ENCODE data around the gene STX4. TPM values are rescaled to one million over a fixed set of nuclear protein-coding genes. Genes with fewer than 3 reads are reported as not detected.

Gene STX4
- total RNA-seq, 1 experiment from 2014 or later: 65.2 TPM

DNA sequence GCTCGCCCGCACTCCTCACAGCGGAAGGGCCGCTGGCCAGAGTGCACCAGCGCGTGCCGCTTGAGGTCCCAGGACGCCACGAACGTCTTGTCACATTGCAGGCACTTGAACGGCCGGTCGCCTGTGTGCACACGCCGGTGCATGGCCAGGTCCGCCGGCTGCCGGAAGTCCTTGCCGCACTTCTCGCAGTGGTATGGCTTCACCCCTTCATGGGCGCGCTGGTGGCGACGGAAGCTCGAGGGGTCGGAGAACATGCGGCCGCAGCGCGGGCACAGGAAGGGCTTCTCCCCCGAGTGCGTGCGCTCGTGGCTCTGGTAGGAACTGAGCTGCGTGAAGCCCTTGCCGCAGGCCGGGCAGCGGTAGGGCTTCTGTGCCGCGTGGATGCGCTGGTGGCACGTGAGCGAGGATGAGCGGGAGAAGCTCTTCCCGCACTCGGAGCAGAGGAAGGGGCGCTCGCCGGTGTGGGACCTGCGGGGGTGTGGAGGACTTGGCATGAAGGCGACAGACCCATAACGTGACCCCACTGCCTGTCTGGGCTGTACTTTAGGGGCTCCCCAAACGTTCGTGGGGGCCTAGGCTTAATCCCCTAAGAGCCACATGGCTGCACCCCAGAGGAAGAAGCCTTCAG is 28.6 kb downstream of the STX4 start:
- Histone ChIP-seq H3K36me3 (ENCODE audit: control insufficient read depth, insufficient read depth, low read length) (no peaks in the 10 kb centered on the region), H3K9me3 (ENCODE audit: control insufficient read depth, insufficient read depth, low read depth, low read length) (no peaks in the 10 kb centered on the region), H3K27me3 (ENCODE audit: control insufficient read depth, insufficient read depth, low read length) (no peaks in the 10 kb centered on the region), H3K27ac (ENCODE audit: low read length) (no peak overlapping the region), H3K4me1 (ENCODE audit: control insufficient read depth, insufficient read depth, low read length) (no peaks in the 10 kb centered on the region), H3K4me3 (ENCODE audit: low read depth in 2 of 2, low read length in 2 of 2) (no peak overlapping the region)
- in situ Hi-C loops (cut with HindIII; ENCODE audit: low pct_unique_long_range_greater_than_20kb, low sequenced_read_pairs) (no loop called here), intact Hi-C loops (cut with micrococcal nuclease; ENCODE audit: unreplicated experiment) (no loop called here)
- no peak for TF ChIP-seq POLR2AphosphoS5 (IDR thresholded peaks at IDR 0.05; ENCODE audit: low read depth, low read length)
- TF ChIP-seq SIN3A (IDR thresholded peaks at IDR 0.05; ENCODE audit: borderline replicate concordance, insufficient read depth, low read depth, low read length): no peak
- TF ChIP-seq, protein P1, sequence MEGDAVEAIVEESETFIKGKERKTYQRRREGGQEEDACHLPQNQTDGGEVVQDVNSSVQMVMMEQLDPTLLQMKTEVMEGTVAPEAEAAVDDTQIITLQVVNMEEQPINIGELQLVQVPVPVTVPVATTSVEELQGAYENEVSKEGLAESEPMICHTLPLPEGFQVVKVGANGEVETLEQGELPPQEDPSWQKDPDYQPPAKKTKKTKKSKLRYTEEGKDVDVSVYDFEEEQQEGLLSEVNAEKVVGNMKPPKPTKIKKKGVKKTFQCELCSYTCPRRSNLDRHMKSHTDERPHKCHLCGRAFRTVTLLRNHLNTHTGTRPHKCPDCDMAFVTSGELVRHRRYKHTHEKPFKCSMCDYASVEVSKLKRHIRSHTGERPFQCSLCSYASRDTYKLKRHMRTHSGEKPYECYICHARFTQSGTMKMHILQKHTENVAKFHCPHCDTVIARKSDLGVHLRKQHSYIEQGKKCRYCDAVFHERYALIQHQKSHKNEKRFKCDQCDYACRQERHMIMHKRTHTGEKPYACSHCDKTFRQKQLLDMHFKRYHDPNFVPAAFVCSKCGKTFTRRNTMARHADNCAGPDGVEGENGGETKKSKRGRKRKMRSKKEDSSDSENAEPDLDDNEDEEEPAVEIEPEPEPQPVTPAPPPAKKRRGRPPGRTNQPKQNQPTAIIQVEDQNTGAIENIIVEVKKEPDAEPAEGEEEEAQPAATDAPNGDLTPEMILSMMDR (IDR thresholded peaks at IDR 0.05): no peak
- TF ChIP-seq, protein P2, sequence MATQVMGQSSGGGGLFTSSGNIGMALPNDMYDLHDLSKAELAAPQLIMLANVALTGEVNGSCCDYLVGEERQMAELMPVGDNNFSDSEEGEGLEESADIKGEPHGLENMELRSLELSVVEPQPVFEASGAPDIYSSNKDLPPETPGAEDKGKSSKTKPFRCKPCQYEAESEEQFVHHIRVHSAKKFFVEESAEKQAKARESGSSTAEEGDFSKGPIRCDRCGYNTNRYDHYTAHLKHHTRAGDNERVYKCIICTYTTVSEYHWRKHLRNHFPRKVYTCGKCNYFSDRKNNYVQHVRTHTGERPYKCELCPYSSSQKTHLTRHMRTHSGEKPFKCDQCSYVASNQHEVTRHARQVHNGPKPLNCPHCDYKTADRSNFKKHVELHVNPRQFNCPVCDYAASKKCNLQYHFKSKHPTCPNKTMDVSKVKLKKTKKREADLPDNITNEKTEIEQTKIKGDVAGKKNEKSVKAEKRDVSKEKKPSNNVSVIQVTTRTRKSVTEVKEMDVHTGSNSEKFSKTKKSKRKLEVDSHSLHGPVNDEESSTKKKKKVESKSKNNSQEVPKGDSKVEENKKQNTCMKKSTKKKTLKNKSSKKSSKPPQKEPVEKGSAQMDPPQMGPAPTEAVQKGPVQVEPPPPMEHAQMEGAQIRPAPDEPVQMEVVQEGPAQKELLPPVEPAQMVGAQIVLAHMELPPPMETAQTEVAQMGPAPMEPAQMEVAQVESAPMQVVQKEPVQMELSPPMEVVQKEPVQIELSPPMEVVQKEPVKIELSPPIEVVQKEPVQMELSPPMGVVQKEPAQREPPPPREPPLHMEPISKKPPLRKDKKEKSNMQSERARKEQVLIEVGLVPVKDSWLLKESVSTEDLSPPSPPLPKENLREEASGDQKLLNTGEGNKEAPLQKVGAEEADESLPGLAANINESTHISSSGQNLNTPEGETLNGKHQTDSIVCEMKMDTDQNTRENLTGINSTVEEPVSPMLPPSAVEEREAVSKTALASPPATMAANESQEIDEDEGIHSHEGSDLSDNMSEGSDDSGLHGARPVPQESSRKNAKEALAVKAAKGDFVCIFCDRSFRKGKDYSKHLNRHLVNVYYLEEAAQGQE (IDR thresholded peaks at IDR 0.05; ENCODE audit: insufficient read depth in 1 of 2, low read depth in 2 of 2, low read length in 1 of 2): no peak
- TF ChIP-seq TCF7L2 (IDR thresholded peaks at IDR 0.05; ENCODE audit: low read depth, low read length): no peak
- DNase-seq (ENCODE audit: low read depth, low spot score) (no peak), ATAC-seq (no peak)
- CTCF ChIA-PET: no interaction called here
- BruUV-seq (replicated peaks): no TSS peak
- POLR2A ChIA-PET: no interaction called here

DNA sequence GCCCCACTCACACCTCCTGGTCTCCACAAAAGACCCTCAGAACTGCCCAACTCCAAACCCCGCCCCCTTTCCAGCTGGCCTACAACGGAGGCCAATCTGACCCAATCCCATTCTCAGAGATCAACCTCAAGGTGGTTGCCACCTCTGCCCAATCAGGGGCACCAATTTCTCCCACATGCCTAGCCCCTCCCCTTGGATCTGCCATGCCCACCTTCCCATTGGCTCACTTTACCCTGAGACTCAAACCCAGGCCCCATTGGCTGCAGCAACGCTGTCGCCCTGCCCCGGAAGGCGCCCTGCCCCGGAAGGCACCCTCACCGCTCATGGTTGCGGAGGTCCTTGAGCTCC is 30.1 kb downstream of the STX4 start:
- Histone ChIP-seq H3K9me3 (ENCODE audit: control insufficient read depth, insufficient read depth, low read depth, low read length) (no peaks in the 10 kb centered on the region), H3K27me3 (ENCODE audit: control insufficient read depth, insufficient read depth, low read length) (no peaks in the 10 kb centered on the region), H3K27ac (ENCODE audit: low read length) (no peak overlapping the region), H3K36me3 (ENCODE audit: control insufficient read depth, insufficient read depth, low read length) (no peaks in the 10 kb centered on the region), H3K4me1 (ENCODE audit: control insufficient read depth, insufficient read depth, low read length) (no peaks in the 10 kb centered on the region), H3K4me3 (ENCODE audit: low read depth in 2 of 2, low read length in 2 of 2) (no peak overlapping the region)
- no peak for DNase-seq (ENCODE audit: low read depth, low spot score)
- no peak for ATAC-seq
- intact Hi-C loops (cut with micrococcal nuclease; ENCODE audit: unreplicated experiment) (no loop called here), in situ Hi-C loops (cut with HindIII; ENCODE audit: low pct_unique_long_range_greater_than_20kb, low sequenced_read_pairs) (no loop called here)
- CTCF ChIA-PET: no interaction called here
- POLR2A ChIA-PET: no interaction called here
- no TSS peak for BruUV-seq (replicated peaks)
- TF ChIP-seq POLR2AphosphoS5 (IDR thresholded peaks at IDR 0.05; ENCODE audit: low read depth, low read length): no peak
- no peak for TF ChIP-seq TCF7L2 (IDR thresholded peaks at IDR 0.05; ENCODE audit: low read depth, low read length)
- TF ChIP-seq, protein P1 (IDR thresholded peaks at IDR 0.05): no peak
- no peak for TF ChIP-seq SIN3A (IDR thresholded peaks at IDR 0.05; ENCODE audit: borderline replicate concordance, insufficient read depth, low read depth, low read length)
- TF ChIP-seq, protein P2 (IDR thresholded peaks at IDR 0.05; ENCODE audit: insufficient read depth in 1 of 2, low read depth in 2 of 2, low read length in 1 of 2): no peak

All from Panc1 (cell line).